HepG2 (cell line): ENCODE measurements around the gene DDIT4. TPM values are rescaled to one million over a fixed set of nuclear protein-coding genes. Genes with fewer than 3 reads are reported as not detected.

Source experiments
- ATM ChIP-seq: fragments of 450-650 bp; IDR thresholded peaks from 2 replicates; pipeline ENCODE4 v1.7.1; 2017; ENCODE audit warnings: mild to moderate bottlenecking, borderline replicate concordance
- DNMT3B ChIP-seq: conservative IDR thresholded peaks from 2 replicates; pipeline ENCODE4 v1.6.1; 2016; ENCODE audit warnings: missing biosample characterization, control low read depth
- MEIS1 ChIP-seq: sonication (generic); formaldehyde crosslinking; IDR thresholded peaks from 2 replicates; pipeline ENCODE4 v1.9.0; 2021; ENCODE audit warnings: mild to moderate bottlenecking, missing genetic modification reagents, moderate library complexity, borderline replicate concordance
- NR2F2 ChIP-seq: IDR thresholded peaks from 2 replicates; pipeline ENCODE4 v1.6.1; 2012; ENCODE audit warnings: low read depth, inconsistent platforms, borderline replicate concordance
- TEAD3 ChIP-seq: optimal IDR thresholded peaks from 2 replicates; pipeline ENCODE3; 2016; ENCODE audit warnings: borderline replicate concordance
- XRCC5 ChIP-seq: fragments of 200-400 bp; formaldehyde crosslinking; optimal IDR thresholded peaks from 2 replicates; pipeline ENCODE3; 2017; ENCODE audit warnings: mild to moderate bottlenecking, low read length
- ZNF282 ChIP-seq: fragments of 450-650 bp; IDR thresholded peaks from 2 replicates; pipeline ENCODE4 v1.6.1; 2018; ENCODE audit not compliant: partially characterized antibody
- ZNF430 ChIP-seq: sonication (generic); formaldehyde crosslinking; IDR thresholded peaks from 2 replicates; pipeline ENCODE4 v1.9.0; 2021; ENCODE audit warnings: mild to moderate bottlenecking, missing genetic modification reagents
- ZNF572 ChIP-seq: sonication (generic); formaldehyde crosslinking; IDR thresholded peaks from 2 replicates; pipeline ENCODE4 v1.5.1; 2020; ENCODE audit warnings: mild to moderate bottlenecking, missing genetic modification reagents
- ZNF766 ChIP-seq: sonication (generic); formaldehyde crosslinking; IDR thresholded peaks from 2 replicates; pipeline ENCODE4 v1.5.0; 2020; ENCODE audit warnings: missing genetic modification reagents, borderline replicate concordance
- ZNF841 ChIP-seq: sonication (generic); formaldehyde crosslinking; IDR thresholded peaks from 2 replicates; pipeline ENCODE4 v1.8.1; 2023; ENCODE audit warnings: missing genetic modification reagents, borderline replicate concordance
- ZSCAN21 ChIP-seq: sonication (generic); formaldehyde crosslinking; IDR thresholded peaks from 2 replicates; pipeline ENCODE4 v1.8.0; 2022; ENCODE audit warnings: mild to moderate bottlenecking, missing genetic modification reagents, moderate library complexity, borderline replicate concordance
- polyA plus RNA-seq, 8 experiments: library from polyadenylated mRNA; depleted of rRNA in 3 of 8; stranded (reverse) in 7 of 8; unstranded in 1 of 8; fragments of >200 nt; fragmentation: Illumina TruSeq in 4 of 8; extraction: Trizol in 4 of 8; gene quantifications; 2 replicates each; pipeline versions ENCODE4 v1.2.1 to v1.2.3, GENCODE V29; 2011 to 2016; ENCODE audit warnings: low read depth in 4 of 8, missing spikeins in 1 of 8, mixed read lengths in 1 of 8; ENCODE audit not compliant: insufficient read depth in 1 of 8
- total RNA-seq, 5 experiments: library from RNA; depleted of rRNA; stranded (reverse); fragments of >200 nt; fragmentation: Illumina TruSeq; extraction: Trizol; gene quantifications; 2 replicates each; pipeline ENCODE4 v1.2.3, GENCODE V29; 2016; ENCODE audit warnings: low read depth in 1 of 5
- TF ChIP-seq, protein P1 (sequence below), 2 experiments: sonication (generic) in 1 of 2; formaldehyde crosslinking in 1 of 2; IDR thresholded peaks; 2 replicates each; pipeline versions ENCODE4 v1.4.0 to v1.6.1; 2016 to 2020; ENCODE audit warnings: borderline replicate concordance in 1 of 2, low read depth in 1 of 2, mild to moderate bottlenecking in 1 of 2, missing genetic modification reagents in 1 of 2
- TF ChIP-seq, protein P2 (sequence below): sonication (generic); formaldehyde crosslinking; IDR thresholded peaks from 2 replicates; pipeline ENCODE4 v1.4.0; 2020; ENCODE audit warnings: missing genetic modification reagents
- TF ChIP-seq, protein P3 (sequence below): IDR thresholded peaks from 2 replicates; pipeline ENCODE4 v1.6.1; 2016; ENCODE audit warnings: missing compliant biosample characterization, missing genetic modification reagents, borderline replicate concordance
- TF ChIP-seq, protein P4 (sequence below): IDR thresholded peaks from 2 replicates; pipeline ENCODE4 v1.6.1; 2016; ENCODE audit warnings: low read depth, borderline replicate concordance
- TF ChIP-seq, protein P5 (sequence below): IDR thresholded peaks from 2 replicates; pipeline ENCODE4 v1.6.1; 2016; ENCODE audit warnings: control low read depth

DDIT4 gene
- total and polyA plus RNA-seq, 2 of the 13 experiments (the other 11 are each of a cell fraction or from before 2014, with no cell fraction given) = 35.6 to 40.7 TPM

DNA sequence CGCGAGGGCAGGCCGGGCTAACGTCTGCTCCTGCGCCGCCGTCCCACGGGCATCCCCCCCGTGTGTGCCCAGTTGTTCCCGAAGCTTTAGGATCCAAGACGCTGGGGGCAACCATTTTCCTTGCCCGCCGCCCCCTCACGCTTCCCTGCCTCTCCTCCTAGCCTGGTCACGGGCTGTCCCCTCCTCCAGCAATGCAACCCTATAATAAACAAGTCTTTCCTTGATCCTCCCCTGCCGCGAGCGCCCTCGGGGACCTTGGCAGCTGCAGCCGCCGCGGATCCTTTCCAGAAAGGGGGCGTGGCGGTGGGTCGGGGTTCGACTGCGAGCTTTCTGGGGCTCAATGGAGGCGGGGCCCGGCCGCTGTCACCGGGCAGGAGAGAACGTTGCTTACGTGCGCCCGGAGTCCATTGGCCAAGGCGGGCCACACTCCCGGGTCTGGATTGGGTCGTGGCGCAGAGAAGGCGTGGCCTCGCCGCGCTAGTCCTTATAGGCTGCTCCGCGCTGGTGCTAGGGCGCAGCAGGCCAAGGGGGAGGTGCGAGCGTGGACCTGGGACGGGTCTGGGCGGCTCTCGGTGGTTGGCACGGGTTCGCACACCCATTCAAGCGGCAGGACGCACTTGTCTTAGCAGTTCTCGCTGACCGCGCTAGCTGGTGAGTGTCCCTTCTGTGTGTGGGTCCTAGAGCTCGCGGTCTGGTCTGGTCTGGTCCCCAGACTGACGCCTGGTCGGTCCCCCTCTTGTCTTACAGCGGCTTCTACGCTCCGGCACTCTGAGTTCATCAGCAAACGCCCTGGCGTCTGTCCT lies at the start of gene DDIT4 (continued):
- TF ChIP-seq, protein P1, sequence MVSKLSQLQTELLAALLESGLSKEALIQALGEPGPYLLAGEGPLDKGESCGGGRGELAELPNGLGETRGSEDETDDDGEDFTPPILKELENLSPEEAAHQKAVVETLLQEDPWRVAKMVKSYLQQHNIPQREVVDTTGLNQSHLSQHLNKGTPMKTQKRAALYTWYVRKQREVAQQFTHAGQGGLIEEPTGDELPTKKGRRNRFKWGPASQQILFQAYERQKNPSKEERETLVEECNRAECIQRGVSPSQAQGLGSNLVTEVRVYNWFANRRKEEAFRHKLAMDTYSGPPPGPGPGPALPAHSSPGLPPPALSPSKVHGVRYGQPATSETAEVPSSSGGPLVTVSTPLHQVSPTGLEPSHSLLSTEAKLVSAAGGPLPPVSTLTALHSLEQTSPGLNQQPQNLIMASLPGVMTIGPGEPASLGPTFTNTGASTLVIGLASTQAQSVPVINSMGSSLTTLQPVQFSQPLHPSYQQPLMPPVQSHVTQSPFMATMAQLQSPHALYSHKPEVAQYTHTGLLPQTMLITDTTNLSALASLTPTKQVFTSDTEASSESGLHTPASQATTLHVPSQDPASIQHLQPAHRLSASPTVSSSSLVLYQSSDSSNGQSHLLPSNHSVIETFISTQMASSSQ (IDR thresholded peaks at IDR 0.05; ENCODE audit: low read depth) = no peak; the same call in 1 of the 2 replicates
- TF ChIP-seq, protein P1 (CRISPR knock-in tag; IDR thresholded peaks at IDR 0.05; ENCODE audit: borderline replicate concordance) = peak; percentile 43; the same call in 1 of the 2 replicates
- TF ChIP-seq ZNF282 (no peak), DNMT3B (CRISPR knock-in tag) (no peak; the same call in 1 of the 2 replicates), ZNF572 (CRISPR knock-in tag) (peak; percentile 96), ZNF841 (CRISPR knock-in tag) (no peak), ATM (no peak), MEIS1 (no peak; the same call in none of the 2 replicates), TEAD3 (CRISPR knock-in tag) (no peak), ZNF430 (CRISPR knock-in tag) (peak; percentile 89), NR2F2 (peak; percentile 25; the same call in 1 of the 2 replicates), XRCC5 (no peak), ZNF766 (CRISPR knock-in tag) (peak; percentile 92; the same call in 1 of the 2 replicates), ZSCAN21 (CRISPR knock-in tag) (peak; percentile 94)
- TF ChIP-seq, protein P2, sequence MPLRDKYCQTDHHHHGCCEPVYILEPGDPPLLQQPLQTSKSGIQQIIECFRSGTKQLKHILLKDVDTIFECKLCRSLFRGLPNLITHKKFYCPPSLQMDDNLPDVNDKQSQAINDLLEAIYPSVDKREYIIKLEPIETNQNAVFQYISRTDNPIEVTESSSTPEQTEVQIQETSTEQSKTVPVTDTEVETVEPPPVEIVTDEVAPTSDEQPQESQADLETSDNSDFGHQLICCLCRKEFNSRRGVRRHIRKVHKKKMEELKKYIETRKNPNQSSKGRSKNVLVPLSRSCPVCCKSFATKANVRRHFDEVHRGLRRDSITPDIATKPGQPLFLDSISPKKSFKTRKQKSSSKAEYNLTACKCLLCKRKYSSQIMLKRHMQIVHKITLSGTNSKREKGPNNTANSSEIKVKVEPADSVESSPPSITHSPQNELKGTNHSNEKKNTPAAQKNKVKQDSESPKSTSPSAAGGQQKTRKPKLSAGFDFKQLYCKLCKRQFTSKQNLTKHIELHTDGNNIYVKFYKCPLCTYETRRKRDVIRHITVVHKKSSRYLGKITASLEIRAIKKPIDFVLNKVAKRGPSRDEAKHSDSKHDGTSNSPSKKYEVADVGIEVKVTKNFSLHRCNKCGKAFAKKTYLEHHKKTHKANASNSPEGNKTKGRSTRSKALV (CRISPR knock-in tag) = 0 out of 2 replicates have a peak, but pooled peaks have one; percentile 67
- TF ChIP-seq, protein P3, sequence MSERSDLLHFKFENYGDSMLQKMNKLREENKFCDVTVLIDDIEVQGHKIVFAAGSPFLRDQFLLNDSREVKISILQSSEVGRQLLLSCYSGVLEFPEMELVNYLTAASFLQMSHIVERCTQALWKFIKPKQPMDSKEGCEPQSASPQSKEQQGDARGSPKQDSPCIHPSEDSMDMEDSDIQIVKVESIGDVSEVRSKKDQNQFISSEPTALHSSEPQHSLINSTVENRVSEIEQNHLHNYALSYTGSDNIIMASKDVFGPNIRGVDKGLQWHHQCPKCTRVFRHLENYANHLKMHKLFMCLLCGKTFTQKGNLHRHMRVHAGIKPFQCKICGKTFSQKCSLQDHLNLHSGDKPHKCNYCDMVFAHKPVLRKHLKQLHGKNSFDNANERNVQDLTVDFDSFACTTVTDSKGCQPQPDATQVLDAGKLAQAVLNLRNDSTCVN (CRISPR knock-in tag) = peak; percentile 84; the same call in 1 of the 2 replicates
- TF ChIP-seq, protein P4, sequence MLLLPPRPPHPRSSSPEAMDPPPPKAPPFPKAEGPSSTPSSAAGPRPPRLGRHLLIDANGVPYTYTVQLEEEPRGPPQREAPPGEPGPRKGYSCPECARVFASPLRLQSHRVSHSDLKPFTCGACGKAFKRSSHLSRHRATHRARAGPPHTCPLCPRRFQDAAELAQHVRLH (CRISPR knock-in tag) = peak; percentile 87; the same call in 1 of the 2 replicates
- TF ChIP-seq, protein P5, sequence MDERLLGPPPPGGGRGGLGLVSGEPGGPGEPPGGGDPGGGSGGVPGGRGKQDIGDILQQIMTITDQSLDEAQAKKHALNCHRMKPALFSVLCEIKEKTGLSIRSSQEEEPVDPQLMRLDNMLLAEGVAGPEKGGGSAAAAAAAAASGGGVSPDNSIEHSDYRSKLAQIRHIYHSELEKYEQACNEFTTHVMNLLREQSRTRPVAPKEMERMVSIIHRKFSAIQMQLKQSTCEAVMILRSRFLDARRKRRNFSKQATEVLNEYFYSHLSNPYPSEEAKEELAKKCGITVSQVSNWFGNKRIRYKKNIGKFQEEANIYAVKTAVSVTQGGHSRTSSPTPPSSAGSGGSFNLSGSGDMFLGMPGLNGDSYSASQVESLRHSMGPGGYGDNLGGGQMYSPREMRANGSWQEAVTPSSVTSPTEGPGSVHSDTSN (CRISPR knock-in tag) = no peak
